BE2C (cell line): ENCODE measurements around the gene OR5B12.

Experiments
- DNase-seq: peaks from one replicate; pipeline ENCODE4 v3.0.0-alpha.2; 2020
- H3K27me3 ChIP-seq: fragments of 250-450 bp; sonication (Bioruptor Pico); 2 replicates; pipeline ENCODE4 v1.5.1; 2020; ENCODE audit warnings: mild to moderate bottlenecking
- H3K36me3 ChIP-seq: fragments of 250-450 bp; sonication (Bioruptor Pico); 2 replicates; pipeline ENCODE4 v1.5.1; 2020; ENCODE audit warnings: mild to moderate bottlenecking
- H3K4me1 ChIP-seq: fragments of 250-450 bp; sonication (Bioruptor Pico); 2 replicates; pipeline ENCODE4 v1.5.1; 2020
- H3K4me3 ChIP-seq: 2 replicates; pipeline ENCODE4 v1.5.1; 2011; ENCODE audit warnings: low read depth, low read length
- H3K9me3 ChIP-seq: fragments of 250-450 bp; sonication (Bioruptor Pico); 2 replicates; pipeline ENCODE4 v1.5.1; 2020
- TF ChIP-seq, protein P1 (sequence below): IDR thresholded peaks from 2 replicates; pipeline ENCODE4 v1.5.1; 2012; ENCODE audit warnings: mild to moderate bottlenecking, low read depth, low read length

OR5B12 gene

DNA sequence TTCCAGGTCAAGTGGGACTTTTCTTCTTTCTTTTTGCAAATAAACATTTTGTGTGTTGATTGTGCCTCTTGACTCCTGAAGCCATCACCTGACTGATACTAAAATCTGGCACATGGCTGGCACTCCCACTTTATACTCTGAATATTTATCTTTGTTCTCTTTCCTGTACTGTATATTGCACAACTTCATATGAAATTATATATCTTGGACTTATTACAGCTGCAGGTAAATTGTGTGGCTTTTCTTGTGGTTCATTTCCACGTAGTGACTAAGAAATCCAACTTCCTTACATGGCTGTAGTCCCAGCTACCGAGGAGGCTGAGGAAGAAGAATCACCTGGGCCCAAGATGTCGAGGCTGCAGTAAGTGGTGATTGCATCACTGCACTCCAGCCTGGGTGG, 23.7 kb upstream of the OR5B12 start:
- H3K36me3 ChIP-seq = no peaks in the 10 kb centered on the region
- no peaks in the 10 kb centered on the region for H3K4me1 ChIP-seq
- H3K9me3 ChIP-seq = no peaks in the 10 kb centered on the region
- H3K4me3 ChIP-seq = no peak overlapping the region
- no peak for DNase-seq
- TF ChIP-seq, protein P1, sequence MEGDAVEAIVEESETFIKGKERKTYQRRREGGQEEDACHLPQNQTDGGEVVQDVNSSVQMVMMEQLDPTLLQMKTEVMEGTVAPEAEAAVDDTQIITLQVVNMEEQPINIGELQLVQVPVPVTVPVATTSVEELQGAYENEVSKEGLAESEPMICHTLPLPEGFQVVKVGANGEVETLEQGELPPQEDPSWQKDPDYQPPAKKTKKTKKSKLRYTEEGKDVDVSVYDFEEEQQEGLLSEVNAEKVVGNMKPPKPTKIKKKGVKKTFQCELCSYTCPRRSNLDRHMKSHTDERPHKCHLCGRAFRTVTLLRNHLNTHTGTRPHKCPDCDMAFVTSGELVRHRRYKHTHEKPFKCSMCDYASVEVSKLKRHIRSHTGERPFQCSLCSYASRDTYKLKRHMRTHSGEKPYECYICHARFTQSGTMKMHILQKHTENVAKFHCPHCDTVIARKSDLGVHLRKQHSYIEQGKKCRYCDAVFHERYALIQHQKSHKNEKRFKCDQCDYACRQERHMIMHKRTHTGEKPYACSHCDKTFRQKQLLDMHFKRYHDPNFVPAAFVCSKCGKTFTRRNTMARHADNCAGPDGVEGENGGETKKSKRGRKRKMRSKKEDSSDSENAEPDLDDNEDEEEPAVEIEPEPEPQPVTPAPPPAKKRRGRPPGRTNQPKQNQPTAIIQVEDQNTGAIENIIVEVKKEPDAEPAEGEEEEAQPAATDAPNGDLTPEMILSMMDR = no peak
- no peaks in the 10 kb centered on the region for H3K27me3 ChIP-seq

DNA sequence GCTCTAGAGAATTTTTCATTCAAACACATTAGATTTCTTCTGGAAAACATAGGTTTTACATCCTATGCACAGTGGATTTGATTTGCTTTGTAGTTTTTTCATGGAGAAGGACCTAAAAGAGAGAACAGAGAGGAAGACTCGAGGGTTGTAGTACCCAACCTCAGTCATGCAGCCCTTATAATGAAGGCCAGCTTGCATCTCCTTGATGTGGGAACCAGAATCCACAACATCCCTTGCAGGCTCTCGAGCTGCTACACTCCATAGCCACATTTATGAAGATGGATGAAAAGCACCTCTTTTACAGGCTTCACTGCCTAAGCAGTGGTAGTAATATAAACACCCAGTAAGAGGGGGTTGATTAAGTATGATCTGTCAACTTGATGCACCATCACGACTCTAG, 9.5 kb upstream of the OR5B12 start:
- Histone ChIP-seq H3K9me3 (no peaks in the 10 kb centered on the region), H3K4me1 (no peaks in the 10 kb centered on the region), H3K36me3 (no peaks in the 10 kb centered on the region), H3K4me3 (no peak overlapping the region), H3K27me3 (no peaks in the 10 kb centered on the region)
- no peak for DNase-seq
- TF ChIP-seq, protein P1 = no peak

DNA sequence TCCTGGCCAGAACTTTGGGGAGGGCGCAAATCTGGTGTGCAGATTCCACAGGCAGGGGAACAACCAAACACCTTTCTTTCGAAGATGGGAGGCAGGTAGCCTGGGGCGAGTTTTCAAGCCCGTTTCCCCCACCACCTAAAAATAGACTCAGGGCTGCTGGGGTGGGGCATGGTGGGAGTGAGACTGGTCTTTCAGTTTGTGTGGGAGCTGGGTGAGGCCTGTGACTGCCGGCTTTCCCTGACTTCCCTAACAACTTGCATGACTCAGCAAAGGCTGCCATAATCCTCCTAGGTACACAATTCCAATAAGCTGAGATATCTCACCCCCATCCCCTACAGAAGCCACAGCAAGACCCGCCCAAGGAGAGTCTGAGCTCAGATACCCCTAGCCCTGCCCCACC, 4.3 kb upstream of the OR5B12 start:
- H3K4me3 ChIP-seq = no peak overlapping the region
- H3K9me3 ChIP-seq = no peaks in the 10 kb centered on the region
- no peaks in the 10 kb centered on the region for H3K27me3 ChIP-seq
- DNase-seq = no peak
- no peaks in the 10 kb centered on the region for H3K4me1 ChIP-seq
- TF ChIP-seq, protein P1 = no peak
- H3K36me3 ChIP-seq = no peaks in the 10 kb centered on the region

DNA sequence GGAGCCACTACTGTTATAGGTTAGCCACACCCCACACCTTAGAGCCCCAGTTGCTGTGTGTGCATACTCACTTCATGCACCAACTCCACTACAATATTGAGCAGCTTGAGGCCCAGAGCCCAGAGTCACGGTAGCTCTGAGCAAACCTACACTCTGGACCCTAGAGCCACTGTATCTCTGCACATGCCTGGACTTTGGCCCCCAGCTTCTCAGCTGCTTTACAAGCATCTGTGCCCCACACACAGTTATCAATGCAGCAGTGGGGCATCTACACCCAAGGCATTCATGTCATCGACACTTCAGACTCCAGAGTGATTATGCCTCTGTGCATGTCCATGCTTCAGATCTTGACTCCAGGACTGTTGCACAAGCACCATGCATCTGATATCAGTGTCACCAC, 2.3 kb upstream of the OR5B12 start:
- no peaks in the 10 kb centered on the region for H3K27me3 ChIP-seq
- TF ChIP-seq, protein P1 = no peak

DNA sequence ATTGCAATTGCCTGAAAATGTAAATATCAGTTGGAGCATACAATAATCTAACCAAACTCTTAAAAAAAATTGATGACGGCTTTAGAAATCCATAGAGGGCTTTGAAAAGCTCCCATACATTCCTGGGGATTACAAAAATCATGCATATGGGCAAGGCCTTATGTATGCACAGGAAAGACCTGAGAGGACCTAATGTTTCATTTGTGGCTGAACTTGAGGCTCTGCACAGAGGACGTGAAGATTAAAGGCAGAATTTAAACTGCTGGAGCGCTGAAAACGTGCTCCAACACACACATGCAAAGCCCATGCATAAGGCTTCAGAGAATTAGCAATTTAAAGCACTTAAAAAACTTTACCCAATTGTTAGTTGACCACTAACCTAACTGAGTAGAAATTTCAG, 3.5 kb downstream of the OR5B12 start:
- no peak for DNase-seq
- H3K36me3 ChIP-seq = no peaks in the 10 kb centered on the region
- no peaks in the 10 kb centered on the region for H3K9me3 ChIP-seq
- H3K27me3 ChIP-seq = no peaks in the 10 kb centered on the region
- H3K4me3 ChIP-seq = no peak overlapping the region
- H3K4me1 ChIP-seq = no peaks in the 10 kb centered on the region
- TF ChIP-seq, protein P1 = no peak

More for the DNA sequence above, 2.3 kb upstream of the OR5B12 start:
- Histone ChIP-seq H3K36me3 (no peaks in the 10 kb centered on the region), H3K4me1 (no peaks in the 10 kb centered on the region), H3K9me3 (no peaks in the 10 kb centered on the region), H3K4me3 (no peak overlapping the region)
- DNase-seq = no peak

DNA sequence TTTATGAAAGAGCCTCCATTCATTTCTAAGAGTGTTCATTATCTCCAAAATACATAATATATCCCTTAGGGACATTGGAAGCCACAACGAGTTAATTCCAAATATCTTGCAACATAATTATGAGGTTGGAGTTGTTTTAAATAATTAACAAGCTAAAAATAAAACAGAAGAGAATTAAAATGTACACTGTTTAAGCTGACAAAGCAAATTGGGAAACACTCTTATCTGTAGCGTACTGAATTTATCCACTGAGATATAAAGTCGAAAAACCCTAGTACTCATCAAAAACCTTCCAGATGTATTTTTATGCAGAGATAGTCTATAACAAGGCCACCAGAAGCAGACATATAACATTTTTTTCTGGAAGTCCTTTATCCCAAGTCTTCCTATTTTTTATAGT, 7.8 kb downstream of the OR5B12 start:
- TF ChIP-seq, protein P1 = no peak
- Histone ChIP-seq H3K36me3 (no peaks in the 10 kb centered on the region), H3K4me3 (no peak overlapping the region), H3K4me1 (no peaks in the 10 kb centered on the region), H3K9me3 (no peaks in the 10 kb centered on the region), H3K27me3 (no peaks in the 10 kb centered on the region)
- DNase-seq = no peak
